GM12891 (cell line): Measurements from ENCODE around the gene PPP1R12C.

ENCODE experiments used
- PAX5 ChIP-seq: IDR thresholded peaks from 2 replicates; pipeline ENCODE4 v1.6.1; 2011; ENCODE audit warnings: low read length, moderate library complexity, mild to moderate bottlenecking; ENCODE audit not compliant: insufficient read depth, severe bottlenecking
- POLR2A ChIP-seq: IDR thresholded peaks from 2 replicates; pipeline ENCODE4 v1.6.1; 2011; ENCODE audit warnings: low read depth, low read length, control low read depth
- TAF1 ChIP-seq: IDR thresholded peaks from 2 replicates; pipeline ENCODE4 v1.6.1; 2011; ENCODE audit warnings: low read depth, low read length, control low read depth

DNA sequence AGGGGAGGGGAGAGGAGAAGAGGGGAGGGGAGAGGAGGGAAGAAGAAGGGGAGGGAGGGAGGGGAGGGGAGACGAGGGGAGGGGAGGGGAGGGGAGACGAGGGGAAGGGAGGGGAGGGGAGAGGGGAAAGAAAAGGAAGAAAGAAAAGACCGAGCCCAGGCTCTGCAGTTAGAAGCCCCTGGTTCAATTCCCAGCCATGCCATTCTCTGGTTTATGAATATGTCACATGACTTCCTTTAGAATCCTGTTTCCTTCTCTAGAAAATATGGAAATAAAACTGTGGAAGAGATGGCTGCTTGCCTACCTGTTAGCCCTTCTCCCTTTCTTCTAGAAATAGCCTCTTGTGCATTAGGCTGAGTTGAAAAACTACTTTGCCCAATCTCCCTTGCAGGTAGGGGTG is 17.3 kb upstream of the PPP1R12C start:
- TF ChIP-seq TAF1 (no peak), PAX5 (no peak), POLR2A (no peak)
